CD4-positive, alpha-beta T cell treated with Interleukin-4 for 1 hour (primary cell): Measurements from ENCODE around the gene SNCB.
A peak's percentile ranks its signal among the peaks of the same experiment; 100 is the strongest.
"Not testable (repeated sequence)": the region's sequence is repeated elsewhere in the genome, so short reads cannot be mapped to it uniquely, and the experiment has no call there.

Experiments
- DNase-seq, 2 donors: peaks; one replicate each; pipeline ENCODE4 v3.0.0-alpha.2; 2020 to 2022

Gene SNCB

DNA sequence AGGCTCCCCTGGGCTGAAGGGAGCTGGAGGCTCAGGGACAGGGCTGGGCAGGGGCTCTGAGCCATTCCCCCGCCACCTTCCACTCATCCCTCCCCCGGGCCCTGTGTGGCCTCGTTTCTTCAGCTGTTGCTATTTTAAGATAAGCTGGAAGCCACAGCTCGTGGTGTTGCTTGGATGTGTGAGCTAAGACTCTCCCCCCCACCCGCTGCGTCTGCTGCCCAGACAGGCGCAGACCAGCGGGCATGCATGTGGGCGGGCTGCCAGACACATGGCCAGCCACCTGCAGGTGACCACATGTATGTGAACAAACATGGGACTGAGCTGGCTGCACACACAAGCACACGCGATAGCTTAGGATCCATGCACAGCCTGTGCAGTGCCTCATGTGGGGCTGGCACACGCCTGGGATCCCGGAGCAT is 8.7 kb downstream of the SNCB start:
- no peak for DNase-seq

DNA sequence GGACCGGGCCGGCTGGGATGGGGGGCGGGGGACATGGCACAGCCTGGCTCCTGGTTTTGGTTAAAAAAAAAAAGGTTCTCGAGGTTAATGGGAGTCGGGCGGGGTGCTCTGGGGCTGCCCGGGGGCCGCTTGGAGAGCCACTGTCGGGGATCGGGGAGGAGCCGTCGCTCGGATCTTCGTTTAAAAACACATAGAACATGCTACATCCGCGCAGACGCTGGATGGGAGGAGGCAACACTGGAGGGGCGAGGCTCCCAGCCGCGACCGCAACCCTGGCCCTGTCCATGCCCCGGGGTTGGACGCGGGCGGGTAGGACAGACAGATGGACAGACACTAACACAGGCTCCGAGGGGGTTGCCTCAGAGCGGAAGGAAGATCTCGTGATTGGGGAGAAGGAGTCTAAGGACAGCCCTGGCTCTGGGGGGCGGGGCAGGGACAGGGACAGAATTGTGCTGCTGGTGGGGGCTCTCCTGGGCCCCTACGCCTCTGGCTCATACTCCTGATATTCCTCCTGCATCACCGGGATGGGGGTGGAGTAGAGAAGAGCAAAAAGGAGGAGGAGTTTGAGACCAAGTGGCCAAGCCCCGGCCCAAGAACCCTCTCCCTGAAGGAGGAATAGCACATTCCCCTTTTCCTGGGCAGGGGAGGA is 9.9 kb downstream of the SNCB start:
- DNase-seq: no peak

GRCh38 chr5:176619569-176620332 is 10.6 kb downstream of the SNCB start:
- DNase-seq: no peak

GRCh38 chr5:176619203-176619568 is 11.1 kb downstream of the SNCB start:
- peak; percentile 82 to 86 for DNase-seq

GRCh38 chr5:176618783-176619182 is 11.6 kb downstream of the SNCB start:
- no peak for DNase-seq

DNA sequence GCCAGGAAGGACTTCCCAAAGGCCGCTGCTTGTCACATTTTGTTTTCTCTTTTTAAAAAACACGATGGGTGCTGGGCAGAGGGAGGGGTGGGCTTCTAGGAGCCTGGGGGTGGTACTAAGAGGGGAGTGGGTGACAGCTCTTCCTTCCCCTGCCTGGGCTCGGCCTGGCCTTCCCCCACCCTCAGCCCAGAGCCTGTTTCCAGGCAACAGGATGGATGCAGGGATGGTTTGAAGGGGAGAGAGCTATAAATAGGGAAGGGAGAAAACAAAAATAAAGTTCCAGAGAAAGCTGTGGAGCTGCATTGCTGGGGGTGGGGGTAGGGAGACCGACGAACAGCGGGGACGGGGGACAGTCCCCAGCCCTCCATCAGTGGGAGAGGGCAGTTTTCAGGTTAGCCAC is 13.8 kb downstream of the SNCB start:
- DNase-seq: no peak

DNA sequence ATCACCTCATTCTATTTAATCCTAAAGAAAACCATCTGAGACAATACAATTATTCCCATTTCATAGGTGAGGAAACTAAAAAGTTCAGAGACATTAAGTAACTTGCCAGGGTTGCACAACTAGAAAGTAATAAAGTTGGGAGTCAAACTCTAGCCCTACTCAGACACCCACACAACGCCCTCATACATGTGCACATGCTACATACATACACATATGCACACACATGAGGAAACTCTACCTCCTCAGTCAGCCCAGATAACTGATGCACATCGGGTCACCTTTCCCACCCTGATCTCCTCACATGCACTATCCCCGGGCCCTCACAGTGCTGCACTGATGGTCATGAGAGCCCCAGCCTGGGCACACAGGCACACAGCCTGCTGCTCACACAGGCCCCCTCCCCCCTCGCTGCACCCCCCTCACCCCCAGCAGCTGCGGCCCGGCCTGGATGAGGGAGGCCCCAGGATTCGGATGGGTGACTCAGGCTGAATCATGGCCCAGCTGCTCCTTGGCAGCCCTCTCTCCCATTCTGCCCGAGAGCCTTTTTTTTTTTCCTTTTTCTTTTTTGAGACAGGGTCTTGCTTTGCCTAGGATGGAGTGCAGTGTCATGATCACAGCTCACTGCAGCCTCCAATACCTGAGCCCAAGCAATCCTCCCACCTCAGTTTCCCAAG is 15.4 kb downstream of the SNCB start:
- no peak for DNase-seq

- no peak for DNase-seq
Measured at GRCh38 chr5:176612855-176613254, 17.5 kb downstream of the SNCB start.

GRCh38 chr5:176612008-176612407 is 18.3 kb downstream of the SNCB start:
- DNase-seq: no peak

GRCh38 chr5:176611435-176611834 is 18.9 kb downstream of the SNCB start:
- DNase-seq: peak; percentile 46 to 48

- no peak for DNase-seq
Measured at GRCh38 chr5:176610435-176610773, 19.9 kb downstream of the SNCB start.

DNA sequence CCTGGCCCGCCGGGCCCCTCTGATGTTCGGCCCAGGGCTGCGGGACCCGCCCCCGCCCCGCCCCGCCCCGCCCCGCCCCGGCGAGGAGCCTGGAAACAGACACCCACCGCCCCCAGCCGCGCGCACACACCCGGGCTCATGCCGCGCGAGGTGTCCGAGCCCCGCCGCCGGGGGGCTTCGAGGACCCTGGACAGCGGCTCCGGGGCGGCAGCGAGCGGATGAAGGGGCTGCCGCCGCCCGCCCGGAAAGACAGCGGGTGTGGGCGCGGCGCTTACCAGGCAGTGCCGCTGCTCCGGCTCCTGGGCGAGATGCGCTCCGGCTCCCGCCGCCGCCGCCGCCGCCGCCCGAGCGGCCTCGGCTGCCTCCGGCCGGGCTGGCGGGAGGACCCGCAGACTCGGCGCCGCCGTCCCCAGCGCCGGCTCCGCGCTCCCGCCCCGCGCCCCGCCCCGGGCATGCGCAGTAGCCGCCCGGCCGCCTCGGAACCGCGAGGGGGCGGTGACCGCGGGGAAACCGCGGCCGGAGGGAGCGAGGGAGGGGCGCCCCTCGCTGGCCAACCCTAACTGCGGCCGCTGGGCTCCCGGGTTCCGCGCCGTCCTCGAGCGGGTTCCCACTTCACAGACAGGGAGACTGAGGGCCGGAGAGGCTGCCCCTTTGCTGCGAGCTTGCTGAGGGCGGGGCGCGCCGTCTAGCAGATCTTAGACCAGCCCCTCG is 20.5 kb downstream of the SNCB start, which contains the start of gene GPRIN1:
Gene GPRIN1, minus strand, starts transcription at position 433 of the 711 bp plus-strand sequence. CDS start 10,322 bp downstream, outside the sequence.
- peak; percentile 41 to 47 for DNase-seq

DNA sequence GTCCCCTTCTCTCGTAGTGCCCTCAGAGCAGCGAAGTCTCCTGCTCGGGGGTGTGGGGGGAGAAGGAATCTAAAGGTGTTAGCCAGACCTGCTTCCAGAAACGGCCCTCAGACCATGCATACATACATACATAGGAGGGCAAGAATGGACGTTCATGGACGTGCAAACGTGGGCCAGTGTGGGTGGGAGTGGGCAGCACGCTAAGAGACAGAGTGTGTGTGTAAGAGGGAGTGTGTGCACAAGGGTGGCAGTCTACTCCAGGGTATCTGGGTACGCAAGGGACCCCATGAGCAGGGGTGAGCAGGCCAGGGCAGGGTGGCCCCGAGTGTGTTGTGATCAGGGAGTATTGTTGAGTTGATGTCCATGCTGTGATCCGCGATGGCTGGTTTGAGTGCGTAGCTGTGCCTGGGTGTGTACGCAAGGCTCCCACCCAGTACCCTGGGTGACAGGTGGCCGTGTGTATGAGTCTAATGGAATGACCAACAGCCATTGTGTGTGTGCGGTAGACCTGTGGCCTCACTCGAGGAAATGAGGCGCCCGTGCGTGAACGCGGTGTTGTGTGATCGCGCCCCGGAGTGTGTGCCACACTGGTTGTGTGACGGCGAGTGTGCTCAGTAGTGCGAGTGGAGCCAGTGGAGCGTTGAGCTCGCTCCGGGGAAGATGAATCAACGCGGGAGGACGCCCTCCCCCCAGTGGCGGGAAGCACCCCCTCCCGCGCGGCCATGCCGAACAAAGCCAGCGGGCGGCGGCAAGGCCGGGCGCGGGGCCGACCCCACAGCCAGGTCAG is 21.2 kb downstream of the SNCB start:
- peak in 1 of 2 donors; percentile 18 for DNase-seq

GRCh38 chr5:176608142-176608705 is 22.1 kb downstream of the SNCB start:
- no peak for DNase-seq

DNA sequence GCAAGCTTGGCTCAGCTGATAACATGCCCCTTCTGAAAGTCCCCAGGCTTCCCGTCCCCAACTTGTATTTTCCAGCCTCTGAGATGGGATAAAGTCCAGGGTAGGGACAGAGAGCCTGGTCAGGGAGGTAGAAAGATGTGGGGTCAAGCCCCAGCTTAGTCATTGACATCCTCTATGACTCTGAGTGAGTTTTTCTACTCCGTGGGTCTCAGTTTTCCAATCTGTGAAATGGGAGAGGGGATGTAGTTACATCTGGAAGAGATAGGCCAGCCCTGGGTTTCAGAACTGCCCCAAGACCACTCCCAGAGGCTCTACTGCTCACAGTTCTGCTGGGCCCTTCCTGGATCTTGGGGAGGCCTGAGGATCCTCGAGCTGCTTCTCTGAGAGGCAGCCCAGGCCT is 23.5 kb downstream of the SNCB start:
- DNase-seq: no peak

GRCh38 chr5:176606032-176606431 is 24.3 kb downstream of the SNCB start:
- DNase-seq: no peak

DNA sequence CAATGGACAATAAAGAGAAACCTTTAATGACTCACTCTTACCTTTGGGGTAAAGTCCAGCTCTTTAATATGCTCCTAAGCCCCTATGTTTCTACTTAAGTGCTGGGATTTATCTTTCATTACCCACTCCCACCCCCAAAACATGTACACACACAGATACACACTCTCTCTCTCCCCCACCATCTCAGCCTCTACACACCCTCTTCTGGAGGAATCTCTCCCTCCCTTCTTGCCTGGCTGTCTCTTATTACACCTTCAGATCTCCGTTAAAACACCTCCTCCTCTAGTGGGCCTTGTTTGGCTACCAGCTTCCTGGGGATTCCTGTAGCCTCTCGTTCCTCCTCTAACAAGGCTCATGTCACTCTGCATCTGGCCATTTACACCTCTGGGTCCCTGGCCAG is 27.2 kb downstream of the SNCB start:
- DNase-seq: no peak

DNA sequence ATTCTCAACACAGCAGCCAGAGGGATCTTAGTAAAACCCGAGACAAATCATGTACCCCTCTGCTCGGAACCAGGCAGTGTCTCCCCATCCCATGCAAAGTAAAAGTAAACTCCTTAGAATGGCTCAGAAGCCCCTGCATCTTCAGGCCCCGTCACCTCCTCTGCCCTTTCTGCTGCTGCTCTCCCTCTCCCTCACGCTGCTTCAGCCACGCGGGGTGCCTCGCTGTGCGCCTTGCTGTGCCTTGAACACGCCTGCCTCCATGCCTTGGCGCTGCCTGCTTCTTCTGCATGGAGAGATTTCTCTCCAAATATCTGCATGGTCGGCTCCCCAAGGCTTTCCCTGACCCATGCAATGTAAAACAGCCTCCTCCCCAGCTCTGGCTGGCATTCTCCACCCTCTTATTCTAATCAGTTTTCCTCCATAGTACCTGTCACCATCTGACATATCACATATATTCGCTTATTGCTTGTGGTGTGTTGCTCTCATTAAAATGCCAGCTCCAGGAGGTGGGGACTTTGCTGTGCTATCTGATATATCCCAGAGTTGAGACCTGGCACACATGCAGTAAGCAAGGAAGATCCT is 28.3 kb downstream of the SNCB start:
- DNase-seq: no peak

DNA sequence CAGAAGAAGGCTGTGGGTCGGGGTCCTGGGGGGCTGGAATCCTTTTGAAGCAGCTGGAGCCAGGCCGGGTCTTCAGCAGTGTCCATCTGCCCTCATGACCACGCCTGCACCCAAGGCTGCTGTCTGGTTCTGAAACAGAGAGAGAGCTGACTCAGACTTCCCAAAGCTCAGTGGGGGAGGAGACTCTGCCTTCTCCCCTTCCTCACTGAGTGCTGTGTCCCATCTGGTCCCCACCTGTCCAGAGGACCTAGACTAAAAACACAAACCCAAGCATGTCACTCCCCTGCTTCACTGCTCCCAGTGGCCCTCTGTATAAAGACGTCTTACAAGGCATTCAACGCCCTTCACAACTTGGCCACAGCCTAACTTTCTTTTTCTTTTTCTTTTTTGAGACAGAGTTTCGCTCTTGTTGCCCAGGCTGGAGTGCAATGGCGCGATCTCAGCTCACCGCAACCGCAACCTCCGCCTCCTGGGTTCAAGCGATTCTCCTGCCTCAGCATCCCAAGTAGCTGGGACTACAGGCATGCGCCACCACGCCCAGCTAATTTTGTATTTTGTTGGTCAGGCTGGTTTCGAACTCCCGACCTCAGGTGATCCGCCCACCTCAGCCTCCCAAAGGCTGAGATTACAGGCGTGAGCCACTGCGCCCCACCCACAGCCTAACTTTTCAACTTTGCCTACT is 30.4 kb downstream of the SNCB start:
- DNase-seq: not testable (repeated sequence)

DNA sequence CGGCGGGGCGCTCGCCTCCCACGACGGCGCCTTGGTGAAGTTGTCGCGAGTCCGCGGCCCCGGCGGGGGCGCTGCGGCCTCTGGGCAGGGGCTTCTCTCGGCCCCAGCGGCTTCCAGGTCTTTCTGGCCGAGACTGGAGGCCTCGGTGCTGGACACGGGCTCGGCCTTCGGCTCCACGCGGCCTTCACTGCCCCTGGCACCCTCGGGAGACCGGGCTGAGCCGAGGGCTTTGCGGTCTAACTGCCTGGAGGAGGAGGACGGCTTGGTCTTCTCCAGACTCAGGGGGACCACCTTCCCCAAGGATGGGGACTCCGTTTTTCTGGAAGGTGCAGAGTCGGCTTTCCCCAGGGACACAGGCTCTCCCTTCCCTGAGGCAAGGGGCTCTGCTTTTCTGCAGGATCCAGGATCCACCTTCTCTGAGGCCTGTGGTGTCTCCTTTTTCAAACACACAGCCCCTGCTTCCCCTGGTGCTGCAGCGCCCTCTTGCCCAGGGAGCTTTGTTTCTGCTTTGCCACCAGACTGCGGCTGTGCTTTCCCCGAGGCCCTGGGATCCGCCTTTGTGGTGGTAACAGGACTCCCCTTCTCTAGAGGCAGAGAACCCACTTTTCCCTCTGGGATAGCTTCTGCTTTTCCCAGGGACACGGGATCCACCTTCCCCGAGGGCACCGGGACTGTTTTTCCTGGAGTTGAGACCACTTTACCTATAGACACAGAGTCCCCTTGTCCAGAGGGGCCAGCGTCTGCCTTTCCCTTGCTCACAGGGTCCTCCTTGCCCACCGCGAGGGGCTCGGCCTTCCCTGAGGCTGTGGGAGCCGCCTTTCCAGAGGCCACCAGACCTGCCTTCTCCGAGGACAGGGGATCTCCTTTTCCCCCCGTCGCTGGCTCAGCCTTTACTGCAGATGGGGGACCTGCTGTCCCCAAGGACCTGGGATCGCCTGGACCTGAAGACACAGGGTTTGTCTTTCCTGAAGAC is 32.6 kb downstream of the SNCB start:
- DNase-seq: no peak
